C4-2B (cell line): ENCODE results near the gene OR4K1.

ENCODE experiments used
- CTCF ChIP-seq: fragments of 450-650 bp; conservative IDR thresholded peaks from 2 replicates; pipeline ENCODE4 v1.5.1; 2017; ENCODE audit warnings: mild to moderate bottlenecking
- ZFX ChIP-seq: fragments of 450-650 bp; IDR thresholded peaks from 2 replicates; pipeline ENCODE4 v1.6.1; 2017

- TF ChIP-seq CTCF (no peak), ZFX (no peak)
Measured at GRCh38 chr14:19911114-19911513, 19.6 kb upstream of the OR4K1 start.
